ENCODE data around the gene OR2T3. TPM values are rescaled to one million over a fixed set of nuclear protein-coding genes. Genes with fewer than 3 reads are reported as not detected.
"Not testable (repeated sequence)": the region's sequence is repeated elsewhere in the genome, so short reads cannot be mapped to it uniquely, and the experiment has no call there.

The OR2T3 gene
- not detected for total RNA-seq
- long read RNA-seq, result 0 reads

DNA sequence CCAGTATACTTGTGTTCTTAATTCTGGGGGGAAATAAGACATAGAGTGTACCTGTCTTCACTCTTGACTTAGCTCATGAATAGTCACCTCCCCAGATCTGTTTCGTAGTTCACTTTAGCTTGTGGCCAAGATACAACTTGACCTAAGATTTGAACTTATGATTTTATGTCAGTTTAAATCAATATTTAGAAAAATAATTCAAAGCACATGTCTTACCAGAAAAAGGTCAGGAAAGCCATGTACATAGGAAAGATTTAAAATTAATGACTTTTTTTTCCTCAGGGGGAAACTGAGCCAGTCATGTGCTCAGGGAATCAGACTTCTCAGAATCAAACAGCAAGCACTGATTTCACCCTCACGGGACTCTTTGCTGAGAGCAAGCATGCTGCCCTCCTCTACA lies at the start of gene OR2T3:
Gene OR2T3 (plus strand): TSS at position 301 of the 400 bp plus-strand sequence. CDS start 0 bp downstream, at position 301.
- not testable (repeated sequence) for DNase-seq (ENCODE audit: low spot score)

GRCh38 chr1:248427526-248428191 lies 45.5 kb upstream of the OR2T3 start:
- not testable (repeated sequence) for DNase-seq (ENCODE audit: low spot score)

- not testable (repeated sequence) for DNase-seq (ENCODE audit: low spot score)
These were observed 45.0 kb upstream of the OR2T3 start for GRCh38 chr1:248428192-248428533.

DNA sequence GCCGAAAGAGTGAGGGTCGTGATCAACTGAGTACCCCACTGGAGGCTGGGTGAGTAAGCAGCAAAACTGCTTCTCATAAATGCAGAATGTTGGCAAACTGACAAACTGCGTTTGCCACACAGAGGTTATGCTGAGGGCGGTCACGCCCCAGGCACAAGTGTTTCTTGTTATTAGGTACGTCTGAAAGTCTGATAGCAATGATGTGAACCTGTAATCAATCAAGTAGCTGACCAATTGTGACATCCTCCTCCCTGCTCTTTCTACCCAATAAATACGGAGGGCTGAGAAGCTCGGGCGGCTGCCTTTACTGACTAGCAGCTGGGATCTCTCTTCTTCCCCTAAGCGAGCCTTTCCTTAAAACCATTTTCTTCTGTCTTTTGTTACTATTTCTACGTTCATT lies 41.5 kb upstream of the OR2T3 start:
- DNase-seq (ENCODE audit: low spot score), result not testable (repeated sequence)

DNA sequence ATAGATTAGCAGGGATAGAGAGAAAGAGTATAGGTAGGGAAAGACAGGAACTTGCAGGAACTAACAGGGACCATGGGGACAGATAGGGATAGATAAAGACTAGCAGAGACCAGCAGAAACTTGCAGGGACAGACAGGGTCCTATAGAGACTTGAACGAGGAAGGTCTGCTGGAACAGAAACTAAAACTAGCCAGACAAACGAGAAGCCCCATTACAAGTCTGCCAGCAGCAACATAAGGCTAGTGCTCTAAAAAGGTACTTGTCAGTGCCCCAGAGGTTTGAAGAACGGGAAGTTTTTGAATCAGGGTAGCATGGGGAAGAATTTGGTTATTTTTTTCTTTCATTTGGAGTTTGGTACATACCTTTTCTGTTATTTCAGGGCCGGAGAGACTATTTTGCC lies 41.0 kb upstream of the OR2T3 start:
- DNase-seq (ENCODE audit: low spot score), result not testable (repeated sequence)

DNA sequence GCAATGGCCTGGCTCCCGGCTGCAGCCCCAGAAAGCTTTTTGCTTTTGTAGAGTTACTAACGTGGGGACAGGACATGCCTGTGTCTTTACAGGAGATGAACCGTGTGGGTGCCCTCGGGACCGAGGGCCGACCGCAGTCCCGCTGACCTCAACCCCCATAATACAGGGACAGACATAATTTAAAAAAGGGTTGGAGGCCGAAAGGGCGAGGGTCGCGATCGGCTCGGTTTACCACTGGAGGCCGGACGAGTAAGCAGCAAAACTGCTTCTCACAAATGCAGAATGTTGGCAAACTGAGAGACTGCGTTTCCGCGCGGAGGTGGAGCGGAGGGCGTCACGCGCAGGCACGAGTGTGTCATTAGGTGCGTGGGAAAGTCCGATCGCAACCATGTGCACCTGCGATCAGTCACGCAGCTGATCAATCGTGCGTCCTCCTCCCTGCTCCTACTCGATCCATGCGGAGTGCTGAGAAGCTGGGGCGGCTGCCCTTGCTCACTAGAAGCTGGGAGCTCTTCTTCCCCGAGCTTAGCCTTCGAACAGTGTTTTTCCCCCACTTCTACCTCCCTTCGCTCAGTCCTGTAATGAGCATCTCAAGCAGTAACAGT lies 39.2 kb upstream of the OR2T3 start:
- not testable (repeated sequence) for DNase-seq (ENCODE audit: low spot score)

DNA sequence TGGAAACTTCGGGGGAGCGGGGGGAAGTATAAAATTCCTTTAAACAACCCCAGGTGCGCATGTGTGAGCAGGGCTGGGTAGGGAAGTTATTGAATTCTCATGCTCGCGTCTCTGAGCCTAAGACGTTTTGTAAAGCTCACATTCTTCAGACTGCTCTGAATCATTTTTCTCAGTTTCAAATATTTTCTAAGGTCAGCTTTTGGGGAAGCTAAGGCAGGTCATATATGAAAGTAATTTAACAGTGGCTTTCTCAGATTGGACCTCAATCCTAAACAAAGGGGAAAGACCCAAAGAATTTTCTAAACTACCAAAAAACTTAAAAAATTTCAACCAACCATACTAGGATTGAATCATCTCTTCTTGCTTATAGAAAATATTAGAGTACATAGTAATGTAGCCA lies 38.2 kb upstream of the OR2T3 start:
- not testable (repeated sequence) for DNase-seq (ENCODE audit: low spot score)

DNA sequence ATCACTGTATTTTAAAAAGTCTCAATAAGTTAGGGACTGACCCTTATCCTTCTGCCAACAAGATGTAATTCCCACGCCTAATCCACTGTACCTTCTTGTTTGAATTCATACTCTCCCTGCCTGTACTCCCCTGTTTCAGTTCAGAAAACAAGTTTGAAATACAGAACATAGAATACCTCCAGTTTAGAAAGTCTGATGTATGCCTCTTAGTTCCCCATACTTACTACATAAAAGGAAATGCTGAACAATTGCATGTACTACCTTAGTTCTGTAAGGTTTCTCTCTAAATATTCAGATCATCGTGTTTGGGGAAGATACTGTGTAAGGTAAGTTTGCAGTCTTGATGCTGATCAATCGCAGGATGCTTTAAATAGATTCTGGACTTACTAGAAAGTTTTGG lies 36.8 kb upstream of the OR2T3 start:
- DNase-seq (ENCODE audit: low spot score), result not testable (repeated sequence)

GRCh38 chr1:248438668-248439067 lies 34.5 kb upstream of the OR2T3 start:
- DNase-seq (ENCODE audit: low spot score), result not testable (repeated sequence)

DNA sequence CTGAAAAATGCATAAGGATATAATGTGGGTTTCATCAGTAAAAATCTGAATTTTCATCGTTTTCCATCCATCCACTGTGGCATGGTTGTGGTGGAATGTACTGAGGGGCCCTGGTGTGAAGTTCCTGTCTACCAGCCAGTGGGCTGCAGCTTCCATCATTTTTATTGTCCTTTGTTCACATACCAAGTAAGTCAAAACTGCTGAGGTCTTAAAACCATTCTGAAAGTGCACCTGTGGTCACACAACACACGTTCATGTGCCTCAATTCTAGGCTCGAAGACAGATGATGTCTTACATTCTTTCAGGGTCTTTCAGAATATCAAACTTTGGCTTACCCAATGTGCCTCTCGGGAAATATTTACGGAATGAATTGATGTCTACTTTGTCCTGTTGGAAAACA lies 33.9 kb upstream of the OR2T3 start:
- DNase-seq (ENCODE audit: low spot score), result not testable (repeated sequence)

DNA sequence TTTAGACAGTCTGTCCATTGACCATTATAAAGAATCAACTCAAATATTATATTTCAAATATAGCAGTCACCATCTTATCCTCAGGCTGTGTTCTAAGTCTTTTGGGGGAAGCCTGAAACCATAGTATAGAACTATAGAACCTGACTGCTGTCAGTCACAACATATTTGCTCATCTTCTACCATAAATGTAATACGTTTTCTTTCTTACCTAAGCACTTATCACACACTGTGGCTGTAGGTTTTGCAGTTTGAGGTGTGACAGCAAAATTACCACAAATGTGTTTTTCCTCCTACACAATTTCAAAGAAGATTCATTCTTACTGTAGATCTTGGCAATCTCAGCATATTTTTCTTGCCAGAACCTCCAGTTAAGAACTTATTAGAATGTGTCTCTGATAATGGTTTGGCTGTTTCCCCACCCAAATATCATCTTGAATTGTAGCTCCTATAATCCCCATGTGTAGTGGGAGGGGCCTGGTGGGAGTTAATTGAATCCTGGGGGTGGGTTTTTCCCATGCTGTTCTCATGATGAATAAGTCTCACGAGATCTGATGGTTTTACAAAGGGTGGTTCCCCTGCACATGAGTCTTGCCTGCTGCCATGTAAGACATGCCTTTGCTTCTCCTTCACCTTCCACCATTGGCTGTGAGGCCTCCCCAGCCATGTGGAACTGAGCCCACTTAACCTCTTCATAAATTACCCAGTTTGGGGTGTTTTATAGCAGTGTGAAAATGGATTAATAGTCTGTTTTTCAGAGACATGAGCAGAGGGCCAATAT lies 30.5 kb upstream of the OR2T3 start:
- DNase-seq (ENCODE audit: low spot score), result not testable (repeated sequence)

- not testable (repeated sequence) for DNase-seq (ENCODE audit: low spot score)
These were observed 28.5 kb upstream of the OR2T3 start for GRCh38 chr1:248444603-248445002.

- DNase-seq (ENCODE audit: low spot score), result not testable (repeated sequence)
These were observed 27.8 kb upstream of the OR2T3 start, which contains the start of gene OR2T2 for GRCh38 chr1:248445399-248445798. Gene OR2T2, plus strand, starts transcription at chr1:248445637. Its CDS starts 7,161 bp downstream, at chr1:248452798.

GRCh38 chr1:248448409-248449074 lies 24.6 kb upstream of the OR2T3 start:
- not testable (repeated sequence) for DNase-seq (ENCODE audit: low spot score)

- DNase-seq (ENCODE audit: low spot score), result not testable (repeated sequence)
These were observed 23.2 kb upstream of the OR2T3 start for GRCh38 chr1:248449821-248450465.

DNA sequence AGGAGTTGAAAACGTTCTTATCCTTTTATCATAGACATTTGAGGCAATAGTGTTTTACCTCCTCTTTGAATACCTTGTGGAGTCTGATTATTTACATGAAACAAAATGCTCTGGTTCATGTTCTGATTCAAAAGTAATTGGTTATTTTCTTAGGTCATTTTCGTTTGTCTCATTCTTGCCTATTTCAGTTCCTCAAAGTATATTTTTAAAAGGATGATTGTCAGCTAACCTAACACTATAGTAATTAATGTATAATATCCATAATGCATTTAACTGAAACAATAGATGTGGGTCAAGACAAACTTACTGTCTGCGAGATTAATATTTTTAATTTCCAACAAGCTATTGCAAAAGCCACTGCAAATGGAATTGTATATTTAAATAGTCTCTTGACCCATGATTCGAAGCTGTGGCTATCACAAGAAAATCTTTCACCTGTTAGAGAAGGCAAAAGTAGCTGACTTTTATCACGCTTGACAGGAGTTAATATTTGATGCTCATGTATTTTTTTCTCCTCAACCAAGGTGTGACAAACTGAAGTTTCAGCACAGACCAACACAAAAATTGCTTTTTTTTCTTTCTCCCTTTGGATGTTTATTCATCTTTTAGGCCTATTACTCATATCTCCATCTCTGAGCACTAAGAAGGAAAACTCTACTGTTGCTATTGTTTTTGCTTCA lies 22.5 kb upstream of the OR2T3 start:
- DNase-seq (ENCODE audit: low spot score), result not testable (repeated sequence)

GRCh38 chr1:248453619-248454018 lies 19.5 kb upstream of the OR2T3 start:
- DNase-seq (ENCODE audit: low spot score), result not testable (repeated sequence)

DNA sequence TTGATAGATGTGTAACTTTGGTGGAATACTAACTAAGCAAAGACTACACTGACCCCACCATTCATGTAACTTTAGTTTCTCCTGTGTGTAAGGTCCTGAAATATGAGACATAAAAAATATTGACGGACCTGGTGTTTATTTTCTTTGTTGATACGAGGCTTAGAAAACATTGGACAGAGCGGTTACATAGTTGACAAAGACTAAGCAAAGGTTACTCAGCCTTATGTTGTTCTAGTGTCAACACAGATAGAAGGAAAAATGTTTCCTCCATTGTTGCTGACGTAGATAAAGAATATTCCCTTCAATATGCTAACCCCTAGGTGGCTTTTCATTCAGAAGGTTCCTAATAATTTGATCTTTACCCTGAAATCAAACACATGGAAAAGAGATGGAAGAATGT lies 18.1 kb upstream of the OR2T3 start:
- not testable (repeated sequence) for DNase-seq (ENCODE audit: low spot score)

DNA sequence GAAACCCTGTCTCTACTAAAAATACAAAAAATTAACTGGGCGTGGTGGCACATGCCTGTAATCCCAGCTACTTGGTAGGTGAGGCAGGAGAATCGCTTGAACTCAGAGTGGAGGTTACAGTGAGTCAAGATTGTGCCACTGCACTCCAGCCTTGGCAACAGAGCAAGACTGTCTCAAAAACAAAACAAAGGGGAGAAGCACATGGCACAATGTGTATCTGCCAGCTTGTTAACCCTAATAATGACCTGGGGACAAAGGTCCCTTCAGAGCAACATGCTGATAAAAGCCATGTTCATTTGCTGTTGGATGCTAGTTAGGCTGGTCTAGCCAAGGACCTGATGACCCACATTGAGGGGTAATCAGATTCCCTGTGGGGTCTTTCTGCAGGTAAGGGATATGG lies 16.5 kb upstream of the OR2T3 start:
- DNase-seq (ENCODE audit: low spot score), result not testable (repeated sequence)

DNA sequence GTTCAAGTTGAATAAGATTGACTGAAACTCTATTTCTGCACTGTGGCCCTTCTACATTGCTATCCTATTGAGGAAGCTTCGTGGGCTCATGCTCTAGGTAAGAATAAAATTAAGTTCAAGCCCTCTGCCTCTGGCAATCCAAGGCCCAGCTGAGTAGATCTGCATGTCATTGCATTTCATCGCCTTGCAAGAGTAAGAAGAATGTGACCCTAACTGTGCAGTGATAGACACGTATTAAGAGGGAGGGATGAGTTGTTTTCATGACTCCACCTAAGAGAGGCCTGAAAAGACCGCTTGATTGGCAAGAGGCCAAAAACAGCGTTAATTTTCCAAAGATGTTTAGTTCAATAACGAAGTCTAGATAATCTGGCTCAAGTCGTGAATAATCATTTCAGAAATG lies 14.0 kb upstream of the OR2T3 start:
- DNase-seq (ENCODE audit: low spot score), result not testable (repeated sequence)

Measured in mesenteric fat pad (tissue), 1 donor.